ENCODE data around the gene ADAM21.
"Not testable (repeated sequence)": the region's sequence is repeated elsewhere in the genome, so short reads cannot be mapped to it uniquely, and the experiment has no call there.

Gene ADAM21

GRCh38 chr14:70451874-70452273, at the start of gene ADAM21:
ADAM21 (plus strand) TSS chr14:70452174; CDS start chr14:70457500, 5,326 bp downstream.
- no peak for DNase-seq

GRCh38 chr14:70403335-70403734, 48.6 kb upstream of the ADAM21 start:
- not testable (repeated sequence) for DNase-seq

- not testable (repeated sequence) for DNase-seq
These were observed 45.8 kb upstream of the ADAM21 start for GRCh38 chr14:70406216-70406615.

- no peak for DNase-seq
These were observed 44.4 kb upstream of the ADAM21 start for GRCh38 chr14:70407621-70408020.

- peak; percentile 21 for DNase-seq
These were observed 36.2 kb upstream of the ADAM21 start for GRCh38 chr14:70415788-70416187.

GRCh38 chr14:70416338-70416724, 35.6 kb upstream of the ADAM21 start:
- peak; percentile 68 for DNase-seq

- peak; percentile 93 for DNase-seq
These were observed 35.1 kb upstream of the ADAM21 start, which contains the start of gene SYNJ2BP for GRCh38 chr14:70416725-70417349. SYNJ2BP (minus strand) TSS chr14:70417090; CDS start chr14:70416963, 127 bp downstream.

- not testable (repeated sequence) for DNase-seq
These were observed 32.6 kb upstream of the ADAM21 start for GRCh38 chr14:70419270-70419931.

- no peak for DNase-seq
These were observed 29.4 kb upstream of the ADAM21 start for GRCh38 chr14:70422538-70422937.

GRCh38 chr14:70425354-70425753, 26.6 kb upstream of the ADAM21 start:
- peak; percentile 27 for DNase-seq

- DNase-seq = not testable (repeated sequence)
These were observed 25.4 kb upstream of the ADAM21 start for GRCh38 chr14:70426555-70426954.

- no peak for DNase-seq
These were observed 15.1 kb upstream of the ADAM21 start for GRCh38 chr14:70436867-70437266.

- DNase-seq = no peak
These were observed 10.3 kb upstream of the ADAM21 start for GRCh38 chr14:70441641-70442040.

GRCh38 chr14:70442750-70443149, 9.2 kb upstream of the ADAM21 start:
- no peak for DNase-seq

GRCh38 chr14:70448633-70449340, 3.2 kb upstream of the ADAM21 start:
- DNase-seq = peak; percentile 33

- DNase-seq = no peak
These were observed 2.8 kb downstream of the ADAM21 start for GRCh38 chr14:70454731-70455130.

GRCh38 chr14:70468731-70469130, 16.8 kb downstream of the ADAM21 start:
- no peak for DNase-seq

- not testable (repeated sequence) for DNase-seq
These were observed 19.0 kb downstream of the ADAM21 start for GRCh38 chr14:70470863-70471563.

GRCh38 chr14:70472253-70473159, 20.5 kb downstream of the ADAM21 start:
- no peak for DNase-seq

GRCh38 chr14:70473825-70474224, 21.9 kb downstream of the ADAM21 start:
- no peak for DNase-seq

- not testable (repeated sequence) for DNase-seq
These were observed 23.5 kb downstream of the ADAM21 start for GRCh38 chr14:70475459-70475858.
